H1 (cell line): ENCODE measurements around the gene PPP1R14B. TPM values are rescaled to one million over a fixed set of nuclear protein-coding genes. Genes with fewer than 3 reads are reported as not detected.

Experiments used
- HDAC2 ChIP-seq, 2 experiments: fragments of 300-600 bp in 1 of 2; sonication (generic) in 1 of 2; IDR thresholded peaks; 2 replicates each; pipeline ENCODE4 v1.6.1; 2011 to 2012; ENCODE audit warnings: low read depth in 2 of 2, low read length in 2 of 2, mild to moderate bottlenecking in 2 of 2, moderate library complexity in 2 of 2, borderline replicate concordance in 1 of 2, inconsistent platforms in 1 of 2
- KDM5A ChIP-seq: fragments of 200-600 bp; IDR thresholded peaks from 2 replicates; pipeline ENCODE4 v1.7.1; 2012; ENCODE audit warnings: mild to moderate bottlenecking, low read length, inconsistent platforms, mixed read lengths
- TAF7 ChIP-seq: optimal IDR thresholded peaks from 2 replicates; pipeline ENCODE3; 2011; ENCODE audit warnings: low read depth, mild to moderate bottlenecking, inconsistent platforms, low read length, moderate library complexity, borderline replicate concordance
- polyA plus RNA-seq, 7 experiments: library from polyadenylated mRNA; depleted of rRNA in 3 of 7; stranded (reverse) in 5 of 7; unstranded in 2 of 7; fragments of >200 nt in 5 of 7; fragments of 200-250 nt in 2 of 7; gene quantifications; 1 replicate in 5 of 7; 2 replicates in 1 of 7; 4 replicates in 1 of 7; pipeline versions ENCODE4 v1.2.1 to v1.2.3, GENCODE V29; 2011 to 2013; ENCODE audit warnings: missing spikeins in 2 of 7, mixed read lengths in 2 of 7
- total RNA-seq: library from RNA; stranded (reverse); fragmentation: NEBNext Ultra II Directional; extraction: Animal tissue kit (Norgen Biotek cat#: 25700); gene quantifications from 2 replicates; pipeline ENCODE4 v1.2.1, GENCODE V29; 2021

The PPP1R14B gene
- total and polyA plus RNA-seq, 2 of the 8 experiments (the other 6 are each of a cell fraction or from before 2014, with no cell fraction given): 265 to 419 TPM

DNA sequence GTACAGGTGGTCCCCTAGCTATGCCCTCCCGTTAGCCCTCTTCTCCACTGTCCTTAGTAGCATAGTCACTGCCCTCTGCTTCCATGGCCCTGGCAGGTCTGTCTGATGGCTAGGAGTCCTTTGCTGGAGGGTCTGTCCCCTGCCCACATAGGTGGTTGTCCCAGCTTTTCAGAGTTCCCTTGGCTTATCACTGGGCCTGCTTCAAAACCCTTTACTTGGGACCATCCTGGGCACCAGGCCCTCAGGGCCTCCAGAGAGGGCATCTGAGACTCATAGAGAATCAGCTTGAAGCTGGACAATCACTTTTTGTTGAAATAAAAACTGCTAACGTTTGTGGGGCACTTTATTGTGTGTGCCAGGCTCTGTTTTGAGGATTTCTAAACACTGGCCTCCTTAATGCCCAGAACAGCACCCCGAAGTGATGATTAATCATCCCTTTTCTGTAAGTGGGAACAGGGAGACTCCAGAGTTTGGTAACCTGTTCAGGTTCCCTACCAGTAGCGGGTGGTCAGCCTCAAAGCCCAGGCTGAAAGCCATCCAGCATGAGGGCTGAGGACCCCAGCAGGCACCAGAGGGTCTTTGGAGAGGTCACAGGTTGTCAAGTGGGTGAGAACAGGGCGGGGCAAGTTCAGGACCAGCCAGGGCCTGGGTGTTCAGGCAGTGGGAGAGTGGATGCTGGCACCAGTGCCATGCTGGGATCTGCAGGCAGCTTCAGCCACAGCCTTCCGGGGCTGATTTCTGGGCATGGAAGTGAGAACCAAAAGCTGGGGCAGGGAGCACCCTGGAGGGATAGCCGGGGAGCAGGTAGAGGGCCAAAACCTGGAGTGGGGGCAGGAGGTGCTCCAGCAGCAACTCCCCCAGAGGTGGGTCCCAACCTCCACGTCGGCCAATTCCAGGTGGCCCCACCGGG is 43.9 kb upstream of the PPP1R14B start (continued):
- TF ChIP-seq KDM5A (no peak), TAF7 (no peak), HDAC2 (IDR thresholded peaks at IDR 0.05; ENCODE audit: borderline replicate concordance in 1 of 2, low read depth in 2 of 2, low read length in 2 of 2) (no peak)
